Ascending aorta (tissue), 2 donors: Measurements from ENCODE around the gene SHISAL2A. TPM values are rescaled to one million over a fixed set of nuclear protein-coding genes. Genes with fewer than 3 reads are reported as not detected.

Experiments
- DNase-seq, 2 donors: peaks; one replicate each; pipeline ENCODE4 v3.0.0-alpha.2; 2019; ENCODE audit warnings: low spot score in 2 of 2
- H3K27ac ChIP-seq, 2 donors: fragments of 200-600 bp; sonication (generic); one replicate each; pipeline ENCODE4 v1.5.1; 2016 to 2017; ENCODE audit warnings: mild to moderate bottlenecking in 1 of 2
- H3K27me3 ChIP-seq: fragments of 200-600 bp; sonication (generic); one replicate; pipeline ENCODE4 v1.5.1; 2017
- H3K36me3 ChIP-seq, 2 donors: fragments of 200-600 bp; sonication (generic); one replicate each; pipeline ENCODE4 v1.5.1; 2016
- H3K4me1 ChIP-seq, 2 donors: fragments of 200-600 bp; sonication (generic); one replicate each; pipeline ENCODE4 v1.5.1; 2016 to 2017; ENCODE audit warnings: mild to moderate bottlenecking in 1 of 2
- H3K4me3 ChIP-seq, 2 donors: fragments of 200-600 bp; sonication (generic); one replicate each; pipeline ENCODE4 v1.5.1; 2016 to 2017; ENCODE audit warnings: mild to moderate bottlenecking in 1 of 2
- H3K9me3 ChIP-seq, 2 donors: fragments of 200-600 bp; sonication (generic); one replicate each; pipeline ENCODE4 v1.5.1; 2016
- CTCF ChIP-seq, 3 experiments: fragments of 200-600 bp in 2 of 3; fragments of 450-650 bp in 1 of 3; sonication (generic) in 2 of 3; IDR thresholded peaks; one replicate each; pipeline ENCODE4 v1.5.1; 2016 to 2019; ENCODE audit warnings: antibody characterized with exemption in 3 of 3, mild to moderate bottlenecking in 1 of 3, moderate library complexity in 1 of 3
- intact Hi-C: fragments of 100-400 bp; cut with DNase I; formaldehyde crosslinking; loops from one replicate; pipeline ENCODE4 v1.15.1; 2023
- total RNA-seq: library from RNA; depleted of rRNA; stranded (reverse); fragments of >200 nt; gene quantifications from one replicate; pipeline ENCODE4 v1.1.0, GENCODE V29; 2016

The SHISAL2A gene
- total RNA-seq, 1 donor from 2014 or later = not detected

DNA sequence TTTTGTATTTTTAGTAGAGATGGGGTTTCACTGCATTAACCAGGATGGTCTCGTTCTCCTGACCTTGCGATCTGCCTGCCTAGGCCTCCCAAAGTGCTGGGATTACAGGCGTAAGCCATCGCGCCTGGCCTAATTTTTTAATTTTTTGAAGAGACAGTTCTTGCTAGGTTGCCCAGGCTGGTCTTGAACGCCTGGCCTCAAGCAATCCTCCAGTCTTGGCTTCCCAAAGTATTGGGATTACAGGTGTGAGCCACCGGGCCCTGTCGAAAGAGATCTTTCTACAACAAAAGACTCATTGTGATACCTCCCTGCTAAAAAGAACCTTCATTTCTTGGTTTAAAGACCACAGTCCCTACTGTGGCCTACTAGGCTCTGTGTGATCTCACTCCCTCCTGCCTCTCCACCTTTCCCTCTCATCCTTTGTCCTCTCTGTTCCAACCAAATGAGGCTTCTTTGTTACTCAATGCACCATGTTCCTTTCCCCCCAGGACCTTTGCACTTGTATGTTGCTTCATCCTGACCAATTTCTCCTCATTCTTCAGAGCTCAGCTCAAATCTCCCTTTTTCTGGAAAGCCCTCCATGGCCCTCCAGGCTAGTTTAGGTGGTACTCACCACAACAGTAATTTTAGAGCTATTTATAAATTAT, 32.3 kb upstream of the SHISAL2A start:
- H3K4me3 ChIP-seq = no peak overlapping the region
- H3K36me3 ChIP-seq = no peaks in the 10 kb centered on the region
- intact Hi-C loops = no loop called here
- H3K27me3 ChIP-seq = no peaks in the 10 kb centered on the region
- no peaks in the 10 kb centered on the region for H3K9me3 ChIP-seq
- no peak overlapping the region for H3K27ac ChIP-seq
- TF ChIP-seq CTCF (IDR thresholded peaks at IDR 0.05) = no peak
- peaks cover 0 to 16% of the 10 kb centered on the region in 2 donors for H3K4me1 ChIP-seq
- DNase-seq = no peak

- TF ChIP-seq CTCF (IDR thresholded peaks at IDR 0.05) = no peak
- Histone ChIP-seq H3K27me3 (no peaks in the 10 kb centered on the region), H3K4me3 (peak overlapping the region; percentile 81 to 82), H3K4me1 (peaks cover 0 to 16% of the 10 kb centered on the region in 2 donors), H3K36me3 (peaks cover 0 to 2% of the 10 kb centered on the region in 2 donors), H3K9me3 (no peaks in the 10 kb centered on the region), H3K27ac (peak overlapping the region; percentile 36 to 87)
- DNase-seq = no peak
- intact Hi-C loops = no loop called here
These were observed 31.4 kb upstream of the SHISAL2A start for GRCh38 chr1:52601519-52601918.

DNA sequence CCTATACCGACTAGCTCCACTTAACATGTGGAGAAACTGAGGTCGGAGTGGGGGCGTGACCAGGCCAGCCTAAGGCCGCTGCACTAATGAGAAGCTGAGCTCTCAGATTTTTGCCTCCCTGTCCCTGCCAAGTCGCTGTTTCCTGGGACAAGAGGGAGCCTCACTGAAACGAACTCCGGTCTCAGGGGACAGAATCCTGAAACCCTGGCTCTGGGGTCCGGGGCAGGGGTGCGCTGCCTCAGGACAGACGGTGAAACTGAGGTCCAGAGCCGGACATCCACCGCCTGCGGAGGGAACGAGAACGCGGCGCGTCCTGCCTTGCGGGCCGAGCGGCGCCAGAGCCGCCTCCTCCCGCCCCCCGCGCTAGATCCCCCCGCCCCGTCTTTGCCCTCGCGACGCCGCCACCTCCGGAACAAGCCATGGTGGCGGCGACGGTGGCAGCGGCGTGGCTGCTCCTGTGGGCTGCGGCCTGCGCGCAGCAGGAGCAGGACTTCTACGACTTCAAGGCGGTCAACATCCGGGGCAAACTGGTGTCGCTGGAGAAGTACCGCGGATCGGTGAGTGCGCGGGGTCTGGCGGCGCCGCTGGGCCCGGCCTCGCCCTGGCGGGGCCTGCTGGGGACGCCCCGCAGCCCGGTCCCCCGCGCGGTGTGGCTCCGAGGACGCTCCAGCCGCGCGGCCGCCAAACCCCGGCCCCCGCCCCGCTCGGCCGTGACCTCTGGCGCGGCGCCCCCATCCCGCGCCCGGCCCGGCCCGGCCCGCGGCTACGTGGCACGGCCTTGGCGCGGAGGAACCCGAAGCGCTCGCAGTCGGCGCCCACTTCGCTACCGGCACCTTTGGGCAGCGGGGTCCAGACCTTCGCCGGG, 30.7 kb upstream of the SHISAL2A start, which contains the start of gene GPX7:
GPX7 (plus strand) TSS at position 381 of the 865 bp plus-strand sequence; CDS start at position 420, 39 bp downstream.
- H3K9me3 ChIP-seq = no peaks in the 10 kb centered on the region
- H3K27me3 ChIP-seq = no peaks in the 10 kb centered on the region
- intact Hi-C loops = loop anchor here (1.0 kb wide), 1 partner anchor 49 kb away; the partner anchor contains the start of gene TUT4
- TF ChIP-seq CTCF (IDR thresholded peaks at IDR 0.05) = no peak
- H3K4me1 ChIP-seq = peaks cover 0 to 16% of the 10 kb centered on the region in 2 donors
- H3K27ac ChIP-seq = peak within 1 kb of the TSS; percentile 74 to 87
- H3K4me3 ChIP-seq = peak within 1 kb of the TSS; percentile 81 to 82
- peaks cover 4 to 7% of the 10 kb centered on the region in 2 donors for H3K36me3 ChIP-seq
- peak in 1 of 2 donors; percentile 71 for DNase-seq

DNA sequence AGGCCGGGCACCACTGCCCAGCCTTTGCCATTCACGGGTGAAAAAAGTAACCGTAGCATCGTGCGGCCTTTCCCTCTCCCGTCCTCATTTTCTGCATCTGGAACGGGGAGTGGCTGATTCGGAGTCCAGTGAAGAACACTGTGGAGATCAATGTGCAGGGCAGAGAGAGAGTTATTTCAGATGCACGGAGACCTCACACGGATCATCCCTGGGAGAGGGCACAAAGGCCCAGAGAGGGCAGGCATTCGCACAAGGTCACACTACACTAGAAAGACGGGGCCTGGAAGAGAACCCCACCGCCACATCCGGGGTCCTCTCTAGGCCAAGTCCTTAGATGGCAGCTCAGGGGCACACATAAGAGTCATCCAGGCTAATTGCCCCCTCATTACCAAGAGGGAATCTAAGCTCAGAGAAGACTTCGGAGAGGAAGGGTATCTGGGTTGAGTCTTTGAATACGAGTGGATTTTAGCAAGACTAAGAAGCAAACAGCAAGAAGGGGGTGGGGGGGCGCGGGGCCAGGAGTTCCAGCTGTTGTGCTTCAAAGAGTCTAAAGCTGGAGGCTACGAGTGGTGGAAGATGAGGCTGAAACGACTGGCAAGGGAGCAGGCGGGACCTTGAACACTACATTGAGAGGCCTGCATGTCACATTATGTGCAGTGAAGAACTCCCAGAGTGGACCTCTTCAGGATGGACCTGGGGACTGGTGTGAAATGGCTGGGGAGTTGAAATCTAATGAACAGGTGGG, 29.9 kb upstream of the SHISAL2A start:
- H3K27ac ChIP-seq = peak overlapping the region; percentile 74 to 87
- no peak for TF ChIP-seq CTCF (IDR thresholded peaks at IDR 0.05)
- no peak for DNase-seq
- intact Hi-C loops = loop anchor here (1.0 kb wide), 1 partner anchor 50 kb away; the partner anchor contains the start of gene TUT4
- peaks cover 12 to 14% of the 10 kb centered on the region in 2 donors for H3K36me3 ChIP-seq
- H3K4me1 ChIP-seq = peaks cover 0 to 16% of the 10 kb centered on the region in 2 donors
- no peaks in the 10 kb centered on the region for H3K27me3 ChIP-seq
- no peaks in the 10 kb centered on the region for H3K9me3 ChIP-seq
- H3K4me3 ChIP-seq = peak overlapping the region; percentile 81 to 82

GRCh38 chr1:52603630-52604029, 29.3 kb upstream of the SHISAL2A start:
- Histone ChIP-seq H3K27me3 (no peaks in the 10 kb centered on the region), H3K9me3 (no peaks in the 10 kb centered on the region), H3K36me3 (peaks cover 15 to 18% of the 10 kb centered on the region in 2 donors), H3K27ac (peak overlapping the region; percentile 11 to 87), H3K4me3 (peak overlapping the region in 1 of 2 donors; percentile 82), H3K4me1 (peaks cover 0 to 16% of the 10 kb centered on the region in 2 donors)
- intact Hi-C loops = no loop called here
- no peak for TF ChIP-seq CTCF (IDR thresholded peaks at IDR 0.05)
- no peak for DNase-seq
